Spleen (tissue), 11 donors: ENCODE measurements around the gene SLC7A10. TPM values are rescaled to one million over a fixed set of nuclear protein-coding genes. Genes with fewer than 3 reads are reported as not detected.

Source experiments
- DNase-seq: peaks from one replicate; pipeline ENCODE4 v3.0.0-alpha.2; 2020
- H3K27ac ChIP-seq, 8 donors: fragments of 200-600 bp; sonication (generic) in 7 of 8; 1 replicate in 4 of 8; 2 replicates in 4 of 8; pipeline versions ENCODE4 v1.5.0 to v1.8.0; 2016 to 2021; ENCODE audit warnings: inconsistent platforms in 4 of 8, mild to moderate bottlenecking in 4 of 8, moderate library complexity in 1 of 8
- H3K27me3 ChIP-seq, 7 donors: fragments of 200-600 bp; sonication (generic) in 6 of 7; replicated peaks in 1 of 7; 1 replicate in 4 of 7; 2 replicates in 3 of 7; pipeline versions ENCODE4 v1.5.0 to v1.8.0; 2016 to 2021; ENCODE audit warnings: inconsistent platforms in 3 of 7, mild to moderate bottlenecking in 1 of 7
- H3K36me3 ChIP-seq, 6 donors: fragments of 200-600 bp; sonication (generic) in 5 of 6; 1 replicate in 4 of 6; 2 replicates in 2 of 6; pipeline versions ENCODE4 v1.5.0 to v1.8.0; 2016 to 2021; ENCODE audit warnings: inconsistent platforms in 2 of 6
- H3K4me1 ChIP-seq, 6 donors: fragments of 200-600 bp; sonication (generic) in 5 of 6; 1 replicate in 3 of 6; 2 replicates in 3 of 6; pipeline versions ENCODE4 v1.5.0 to v1.8.0; 2016 to 2021; ENCODE audit warnings: inconsistent platforms in 3 of 6
- H3K4me3 ChIP-seq, 8 donors: fragments of 200-600 bp; sonication (generic) in 7 of 8; 1 replicate in 4 of 8; 2 replicates in 4 of 8; pipeline versions ENCODE4 v1.5.0 to v1.8.0; 2016 to 2021; ENCODE audit warnings: inconsistent platforms in 4 of 8, mild to moderate bottlenecking in 4 of 8, moderate library complexity in 2 of 8
- H3K9me3 ChIP-seq, 8 donors: fragments of 200-600 bp; sonication (generic) in 7 of 8; 1 replicate in 4 of 8; 2 replicates in 4 of 8; pipeline versions ENCODE4 v1.5.0 to v1.8.0; 2016 to 2021; ENCODE audit warnings: inconsistent platforms in 4 of 8
- POLR2A ChIP-seq, 3 donors: fragments of 450-650 bp; IDR thresholded peaks; one replicate each; pipeline ENCODE4 v1.5.1; 2017; ENCODE audit warnings: antibody characterized with exemption in 3 of 3, mild to moderate bottlenecking in 1 of 3
- POLR2AphosphoS5 ChIP-seq, 3 donors: sonication (generic); formaldehyde crosslinking; IDR thresholded peaks; one replicate each; pipeline ENCODE4 v1.5.1; 2017; ENCODE audit warnings: antibody characterized with exemption in 3 of 3
- WGBS, 5 donors: extraction: QIAGEN DNeasy Blood & Tissue Kit in 3 of 5; methylation state at CpG; one replicate each; pipeline versions ENCODE4 v1.1.5 to v1.1.7; 2013 to 2018; 5-methylcytosine and 5-hydroxymethylcytosine counted together
- intact Hi-C: fragments of 100-400 bp; cut with DNase I; formaldehyde crosslinking; loops from one replicate; pipeline ENCODE4 v1.15.0; 2023; ENCODE audit warnings: low total_unique reads
- polyA plus RNA-seq, 3 donors: library from polyadenylated mRNA; stranded (reverse); fragments of 200-250 nt; gene quantifications; one replicate each; pipeline ENCODE4 v1.2.1, GENCODE V29; 2013
- total RNA-seq, 7 donors: library from RNA; depleted of rRNA in 3 of 7; stranded (reverse); fragments of >200 nt in 3 of 7; fragmentation: NEBNext Ultra II Directional in 4 of 7; extraction: Animal tissue kit (Norgen Biotek cat#: 25700) in 4 of 7; gene quantifications; one replicate each; pipeline versions ENCODE4 v1.1.0 to v1.2.1, GENCODE V29; 2016 to 2021
- TF ChIP-seq, protein P1 (sequence below), 11 experiments: fragments of 200-600 bp in 7 of 11; fragments of 450-650 bp in 4 of 11; sonication (generic) in 4 of 11; IDR thresholded peaks in 8 of 11; conservative IDR thresholded peaks in 3 of 11; 1 replicate in 7 of 11; 2 replicates in 4 of 11; pipeline versions ENCODE4 v1.4.0 to v1.8.0; 2016 to 2021; ENCODE audit warnings: antibody characterized with exemption in 11 of 11, inconsistent platforms in 4 of 11, mild to moderate bottlenecking in 1 of 11
- donor health status: healthy with polysubstance abuse.
- donor health status: DM: no; HTN: no; CAD: no; lungs with moderate emphysema.
- donor health status: DM: no; HTN: no; CAD: no.
- donor health status: Bipolar disorder and iron deficiency.
- donor health status: healthy.
- donor health status: DM: no; HTN: no; CAD: no.
- donor health status: DM: yes; HTN: yes; CAD: no.

Gene SLC7A10
- total and polyA plus RNA-seq, 10 donors = 0.06 to 0.37 (median 0.19) TPM; not detected in 6

DNA sequence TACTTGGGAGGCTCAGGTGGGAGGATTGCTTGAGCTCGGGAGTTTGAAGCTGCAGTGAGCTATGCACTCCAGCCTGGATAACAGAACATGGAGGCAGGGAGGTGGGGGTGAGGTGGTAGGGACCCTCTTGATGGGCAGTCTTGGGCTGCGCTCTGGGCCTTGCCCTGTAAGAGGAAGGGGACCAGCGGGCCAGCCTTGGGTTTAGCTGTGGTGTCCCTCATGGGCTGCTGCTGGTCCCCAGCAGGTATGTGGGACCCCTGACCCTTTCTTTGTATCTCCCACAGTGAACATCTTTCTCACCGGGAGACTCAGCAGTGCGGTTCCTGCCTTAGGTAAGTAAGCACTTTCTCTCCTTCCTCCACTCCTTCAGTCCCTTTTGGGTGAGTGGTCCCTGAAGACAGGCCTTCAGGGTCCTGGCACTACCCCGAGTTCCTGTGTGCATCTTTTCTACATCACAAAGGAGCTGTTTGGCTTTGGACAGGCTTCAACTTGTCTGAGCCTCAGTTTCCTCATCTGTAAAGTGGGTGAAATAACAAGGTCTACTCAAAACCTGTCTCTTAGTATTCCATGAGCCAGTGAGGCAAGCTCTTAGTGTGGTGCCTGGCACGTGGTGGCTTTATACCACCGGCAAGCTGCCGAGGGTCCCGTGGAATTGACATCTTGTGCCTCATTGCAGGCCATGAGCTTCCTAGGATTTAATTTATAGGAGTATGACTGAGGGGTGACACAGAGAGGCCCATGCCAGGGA, 29.0 kb downstream of the SLC7A10 start:
- 92 to 96% (median 95%) methylated on average over 9 to 10 of the region's 10 CpGs for WGBS, 5 donors
- TF ChIP-seq, protein P1, sequence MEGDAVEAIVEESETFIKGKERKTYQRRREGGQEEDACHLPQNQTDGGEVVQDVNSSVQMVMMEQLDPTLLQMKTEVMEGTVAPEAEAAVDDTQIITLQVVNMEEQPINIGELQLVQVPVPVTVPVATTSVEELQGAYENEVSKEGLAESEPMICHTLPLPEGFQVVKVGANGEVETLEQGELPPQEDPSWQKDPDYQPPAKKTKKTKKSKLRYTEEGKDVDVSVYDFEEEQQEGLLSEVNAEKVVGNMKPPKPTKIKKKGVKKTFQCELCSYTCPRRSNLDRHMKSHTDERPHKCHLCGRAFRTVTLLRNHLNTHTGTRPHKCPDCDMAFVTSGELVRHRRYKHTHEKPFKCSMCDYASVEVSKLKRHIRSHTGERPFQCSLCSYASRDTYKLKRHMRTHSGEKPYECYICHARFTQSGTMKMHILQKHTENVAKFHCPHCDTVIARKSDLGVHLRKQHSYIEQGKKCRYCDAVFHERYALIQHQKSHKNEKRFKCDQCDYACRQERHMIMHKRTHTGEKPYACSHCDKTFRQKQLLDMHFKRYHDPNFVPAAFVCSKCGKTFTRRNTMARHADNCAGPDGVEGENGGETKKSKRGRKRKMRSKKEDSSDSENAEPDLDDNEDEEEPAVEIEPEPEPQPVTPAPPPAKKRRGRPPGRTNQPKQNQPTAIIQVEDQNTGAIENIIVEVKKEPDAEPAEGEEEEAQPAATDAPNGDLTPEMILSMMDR (IDR thresholded peaks at IDR 0.05 in 8 of 11, conservative IDR thresholded peaks at IDR 0.05 in 3 of 11) = no peak
- TF ChIP-seq POLR2AphosphoS5 (IDR thresholded peaks at IDR 0.05) (no peak), POLR2A (IDR thresholded peaks at IDR 0.05) (no peak)
- no peak for DNase-seq
- Histone ChIP-seq H3K27me3 (peaks cover 0 to 46% (median 18%) of the 10 kb centered on the region in 7 donors), H3K9me3 (no peaks in the 10 kb centered on the region), H3K36me3 (peaks cover 0 to 12% (median 0%) of the 10 kb centered on the region in 6 donors), H3K4me1 (peaks cover 0 to 50% (median 19%) of the 10 kb centered on the region in 6 donors), H3K4me3 (no peak overlapping the region), H3K27ac (no peak overlapping the region)
- intact Hi-C loops = no loop called here

DNA sequence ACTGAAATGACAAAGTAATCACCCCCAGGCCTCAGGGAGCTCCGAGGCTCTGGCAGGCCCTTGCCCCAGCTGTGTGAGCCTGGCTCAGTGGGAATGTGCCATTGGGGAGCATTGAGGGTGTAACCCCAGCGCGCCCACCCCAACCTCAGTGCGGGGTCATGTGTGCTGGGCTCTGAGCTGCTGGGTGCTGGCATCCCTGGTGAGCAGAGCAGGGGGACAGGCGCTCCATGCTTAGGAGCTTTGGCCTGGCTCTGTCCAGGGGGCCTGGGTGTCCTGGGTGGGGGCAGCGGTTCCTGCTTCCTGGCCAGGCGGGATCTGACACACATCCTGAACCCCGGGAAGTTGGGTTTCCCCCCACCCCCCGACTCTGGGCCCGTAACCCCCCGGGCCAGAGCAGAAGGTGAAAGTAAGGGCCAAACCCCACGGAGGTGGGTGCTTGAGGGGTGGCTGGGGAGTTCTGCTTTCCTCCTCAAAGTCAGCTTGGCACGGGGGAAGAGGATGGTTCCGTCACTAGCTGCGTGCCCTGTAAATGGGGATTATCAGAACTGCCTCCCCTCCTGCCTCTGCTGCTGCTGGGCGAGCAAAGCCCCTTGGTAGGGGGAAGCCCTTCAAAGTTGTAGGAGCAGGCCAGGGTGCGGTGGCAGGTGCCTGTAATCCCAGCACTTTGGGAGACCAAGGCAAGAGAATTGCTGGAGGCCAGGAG, 29.9 kb downstream of the SLC7A10 start:
- H3K36me3 ChIP-seq = peaks cover 0 to 12% (median 0%) of the 10 kb centered on the region in 6 donors
- TF ChIP-seq POLR2A (IDR thresholded peaks at IDR 0.05) (no peak), POLR2AphosphoS5 (IDR thresholded peaks at IDR 0.05) (no peak)
- TF ChIP-seq, protein P1 (IDR thresholded peaks at IDR 0.05 in 8 of 11, conservative IDR thresholded peaks at IDR 0.05 in 3 of 11) = no peak
- peak overlapping the region in 2 of 8 donors; percentile 52 to 64 for H3K27ac ChIP-seq
- peaks cover 0 to 53% (median 18%) of the 10 kb centered on the region in 7 donors for H3K27me3 ChIP-seq
- H3K4me3 ChIP-seq = peak overlapping the region in 5 of 8 donors; percentile 47 to 76 (median 56)
- no peak for DNase-seq
- WGBS, 5 donors = 54 to 76% (median 71%) methylated on average over 6 to 17 of the region's 17 CpGs
- no peaks in the 10 kb centered on the region for H3K9me3 ChIP-seq
- intact Hi-C loops = no loop called here
- peaks cover 0 to 50% (median 19%) of the 10 kb centered on the region in 6 donors for H3K4me1 ChIP-seq

DNA sequence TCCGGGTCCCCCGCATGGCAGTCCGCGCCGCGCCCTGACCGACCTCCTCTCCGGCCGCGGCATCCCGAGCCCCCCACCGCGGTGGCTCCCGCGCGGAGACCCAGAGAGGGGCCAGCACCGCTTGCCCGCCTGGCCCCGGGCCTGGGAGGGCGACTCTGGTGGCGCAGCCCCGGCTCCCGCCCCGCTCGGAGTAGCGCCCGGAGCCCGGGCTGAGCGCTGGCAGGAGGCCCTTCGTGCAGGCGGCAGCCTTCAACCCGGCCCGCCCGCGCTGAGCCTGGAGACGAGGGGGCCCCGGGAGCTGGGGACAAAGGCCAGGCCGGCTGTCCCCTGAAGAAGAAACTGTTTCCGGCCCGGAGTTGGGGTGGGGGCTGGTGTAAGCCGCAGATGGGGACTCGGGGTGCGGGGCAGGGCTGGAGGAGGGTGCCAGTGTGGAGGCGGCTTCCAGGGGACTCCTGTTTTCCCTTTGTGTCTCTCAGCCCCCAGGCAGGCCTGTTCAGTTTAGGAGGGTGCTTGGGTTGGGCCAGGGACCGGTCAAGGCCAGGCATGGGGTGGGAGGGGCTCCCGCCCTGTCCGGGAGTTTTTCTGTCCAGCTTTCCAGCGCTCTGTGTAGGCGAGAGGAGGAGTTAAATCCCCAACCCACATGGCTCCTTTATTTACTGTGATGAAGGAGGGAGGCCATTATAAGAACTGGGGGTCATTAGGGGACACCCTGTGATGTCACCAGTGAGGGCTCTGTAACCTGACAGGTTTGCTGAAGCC, 30.6 kb downstream of the SLC7A10 start:
- Histone ChIP-seq H3K36me3 (peaks cover 0 to 12% (median 0%) of the 10 kb centered on the region in 6 donors), H3K9me3 (no peaks in the 10 kb centered on the region), H3K4me3 (peak overlapping the region; percentile 28 to 76 (median 50)), H3K4me1 (peaks cover 0 to 43% (median 19%) of the 10 kb centered on the region in 6 donors), H3K27me3 (peaks cover 0 to 60% (median 18%) of the 10 kb centered on the region in 7 donors), H3K27ac (peak overlapping the region in 5 of 8 donors; percentile 26 to 71 (median 64))
- TF ChIP-seq POLR2AphosphoS5 (IDR thresholded peaks at IDR 0.05) (no peak), POLR2A (IDR thresholded peaks at IDR 0.05) (no peak)
- TF ChIP-seq, protein P1 (IDR thresholded peaks at IDR 0.05 in 8 of 11, conservative IDR thresholded peaks at IDR 0.05 in 3 of 11) = no peak
- intact Hi-C loops = no loop called here
- 5 to 17% (median 11%) methylated on average over 15 to 49 of the region's 49 CpGs for WGBS, 5 donors
- DNase-seq = no peak
